Astrocyte (in vitro differentiated cells and primary cell): Measurements from ENCODE around the gene MIEF1. TPM values are rescaled to one million over a fixed set of nuclear protein-coding genes. Genes with fewer than 3 reads are reported as not detected.

ENCODE experiments used
- DNase-seq: peaks from one replicate; pipeline ENCODE4 v3.0.0-alpha.2; 2010; ENCODE audit warnings: low read depth
- FAIRE-seq: peaks from 2 replicates; lab custom pipeline; 2011; peaks lifted over from hg19 to GRCh38; lab: Jason Lieb, UNC
- H2AFZ ChIP-seq: 2 replicates; pipeline ENCODE4 v1.6.0; 2012; ENCODE audit warnings: low read depth, low read length, inconsistent platforms
- H3K27ac ChIP-seq: 2 replicates; pipeline ENCODE4 v1.5.1; 2011; ENCODE audit warnings: low read depth, low read length, inconsistent platforms
- H3K27me3 ChIP-seq: 2 replicates; pipeline ENCODE4 v1.6.0; 2011; ENCODE audit warnings: low read length, inconsistent platforms; ENCODE audit not compliant: insufficient read depth
- H3K36me3 ChIP-seq: 2 replicates; pipeline ENCODE4 v1.5.1; 2011; ENCODE audit warnings: low read length, inconsistent platforms; ENCODE audit not compliant: insufficient read depth
- H3K4me1 ChIP-seq: 2 replicates; pipeline ENCODE4 v1.5.1; 2011; ENCODE audit warnings: low read length, inconsistent platforms; ENCODE audit not compliant: insufficient read depth
- H3K4me2 ChIP-seq: 2 replicates; pipeline ENCODE4 v1.6.0; 2012; ENCODE audit warnings: low read length, inconsistent platforms
- H3K4me3 ChIP-seq: 2 replicates; pipeline ENCODE4 v1.5.1; 2011; ENCODE audit warnings: low read depth, mild to moderate bottlenecking, low read length, inconsistent platforms; ENCODE audit not compliant: insufficient read depth
- H3K79me2 ChIP-seq: 2 replicates; pipeline ENCODE4 v1.6.0; 2012; ENCODE audit warnings: mild to moderate bottlenecking, low read length, inconsistent platforms; ENCODE audit not compliant: insufficient read depth
- H3K9ac ChIP-seq: 2 replicates; pipeline ENCODE4 v1.6.0; 2012; ENCODE audit warnings: mild to moderate bottlenecking, low read length, inconsistent platforms
- H3K9me3 ChIP-seq: 2 replicates; pipeline ENCODE4 v1.5.1; 2012; ENCODE audit warnings: low read depth, mild to moderate bottlenecking, low read length, inconsistent platforms; ENCODE audit not compliant: insufficient read depth
- H4K20me1 ChIP-seq: 2 replicates; pipeline ENCODE4 v1.6.0; 2012; ENCODE audit warnings: low read length, inconsistent platforms; ENCODE audit not compliant: insufficient read depth
- H3K27ac Mint-ChIP-seq: one replicate; pipeline ENCODE4 v1.8.0; 2021; ENCODE audit warnings: mild to moderate bottlenecking, mixed read lengths; ENCODE audit not compliant: unreplicated experiment
- H3K27me3 Mint-ChIP-seq: one replicate; pipeline ENCODE4 v1.8.0; 2021; ENCODE audit warnings: low read depth, mixed read lengths; ENCODE audit not compliant: unreplicated experiment
- H3K36me3 Mint-ChIP-seq: one replicate; pipeline ENCODE4 v1.8.0; 2021; ENCODE audit warnings: low read depth, mixed read lengths; ENCODE audit not compliant: unreplicated experiment
- H3K4me1 Mint-ChIP-seq: one replicate; pipeline ENCODE4 v1.8.0; 2021; ENCODE audit warnings: low read depth, mixed read lengths; ENCODE audit not compliant: unreplicated experiment
- H3K4me3 Mint-ChIP-seq: one replicate; pipeline ENCODE4 v1.8.0; 2021; ENCODE audit warnings: mild to moderate bottlenecking, moderate library complexity, mixed read lengths; ENCODE audit not compliant: unreplicated experiment
- H3K9me3 Mint-ChIP-seq: one replicate; pipeline ENCODE4 v1.8.0; 2021; ENCODE audit warnings: mild to moderate bottlenecking, mixed read lengths; ENCODE audit not compliant: unreplicated experiment
- CTCF ChIP-seq: IDR thresholded peaks from 2 replicates; pipeline ENCODE4 v1.5.1; 2011; ENCODE audit warnings: low read depth, mild to moderate bottlenecking, inconsistent platforms, low read length, moderate library complexity; ENCODE audit not compliant: insufficient read depth
- EZH2 ChIP-seq: IDR thresholded peaks from 2 replicates; pipeline ENCODE4 v1.6.1; 2012; ENCODE audit warnings: mild to moderate bottlenecking, low read length, inconsistent platforms; ENCODE audit not compliant: insufficient read depth
- total RNA-seq: library from RNA; stranded (reverse); gene quantifications from 2 replicates; pipeline ENCODE4 v1.2.1, GENCODE V29; 2021

MIEF1 gene
- total RNA-seq, 1 donor from 2014 or later, result 35.6 TPM

- H3K27me3 Mint-ChIP-seq, result peaks cover 10% of the 10 kb centered on the region
- no peak for FAIRE-seq
- Histone ChIP-seq H3K79me2 (peaks cover 16% of the 10 kb centered on the region), H3K9me3 (no peaks in the 10 kb centered on the region), H3K4me2 (no peak overlapping the region), H3K27ac (no peak overlapping the region), H2AFZ (no peak overlapping the region), H3K36me3 (no peaks in the 10 kb centered on the region), H4K20me1 (peaks cover 12% of the 10 kb centered on the region), H3K27me3 (no peaks in the 10 kb centered on the region), H3K4me3 (no peak overlapping the region), H3K4me1 (peaks cover 18% of the 10 kb centered on the region), H3K9ac (no peak overlapping the region)
- no peak overlapping the region for H3K27ac Mint-ChIP-seq
- H3K4me3 Mint-ChIP-seq, result no peak overlapping the region
- H3K36me3 Mint-ChIP-seq, result no peaks in the 10 kb centered on the region
- H3K9me3 Mint-ChIP-seq, result no peaks in the 10 kb centered on the region
- no peak for DNase-seq
- TF ChIP-seq EZH2 (no peak), CTCF (no peak)
- H3K4me1 Mint-ChIP-seq, result peaks cover 8% of the 10 kb centered on the region
These were observed 33.9 kb downstream of the MIEF1 start for GRCh38 chr22:39535831-39536449.

DNA sequence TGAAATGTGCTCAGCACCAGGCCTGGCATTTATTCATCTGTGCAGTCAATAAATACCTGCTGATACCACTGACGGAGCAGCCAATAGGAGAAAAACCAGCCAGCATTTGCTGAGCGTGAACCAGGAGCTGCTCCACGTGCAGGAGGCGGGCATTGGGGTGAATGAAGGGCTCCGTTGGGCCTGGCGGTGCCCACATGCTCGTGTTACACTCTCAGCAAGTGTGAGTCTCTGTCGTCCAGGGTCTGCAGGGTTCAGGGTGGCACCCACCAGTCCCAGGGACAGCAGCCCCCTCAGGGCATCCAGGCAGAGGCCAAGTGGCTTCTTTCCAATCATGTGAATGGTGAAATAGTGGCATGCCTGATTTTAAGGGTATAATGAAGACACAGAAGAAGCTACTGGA, 34.6 kb downstream of the MIEF1 start:
- Histone ChIP-seq H4K20me1 (peaks cover 4% of the 10 kb centered on the region), H2AFZ (no peak overlapping the region), H3K4me1 (peaks cover 11% of the 10 kb centered on the region), H3K4me3 (no peak overlapping the region), H3K9me3 (no peaks in the 10 kb centered on the region), H3K27ac (no peak overlapping the region), H3K27me3 (no peaks in the 10 kb centered on the region), H3K9ac (no peak overlapping the region), H3K79me2 (peaks cover 9% of the 10 kb centered on the region), H3K36me3 (no peaks in the 10 kb centered on the region), H3K4me2 (no peak overlapping the region)
- no peak for TF ChIP-seq CTCF
- no peak for TF ChIP-seq EZH2
- Mint-ChIP-seq H3K36me3 (no peaks in the 10 kb centered on the region), H3K4me1 (peaks cover 4% of the 10 kb centered on the region), H3K4me3 (no peak overlapping the region), H3K27me3 (peaks cover 10% of the 10 kb centered on the region), H3K27ac (no peak overlapping the region), H3K9me3 (no peaks in the 10 kb centered on the region)
- DNase-seq, result no peak
- no peak for FAIRE-seq

DNA sequence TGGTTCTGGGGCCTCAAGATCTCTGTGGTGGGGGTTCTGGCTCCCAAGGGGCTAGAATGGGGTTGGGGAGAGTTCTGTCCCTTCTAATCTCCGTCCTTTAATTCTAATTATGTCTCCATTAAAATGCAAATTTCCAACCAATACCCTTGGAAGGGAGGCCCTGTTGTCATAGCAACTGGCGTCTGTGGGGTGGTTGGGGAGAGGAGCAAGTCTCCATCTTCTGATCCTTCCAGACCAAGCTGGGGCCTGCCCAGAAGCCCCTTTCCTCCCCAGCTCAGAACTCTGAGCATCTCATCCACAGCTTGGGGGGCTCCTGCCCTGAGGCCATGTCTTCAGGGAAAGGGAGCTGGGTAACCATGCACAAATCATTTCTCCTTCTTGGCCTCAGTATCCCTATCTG, 35.9 kb downstream of the MIEF1 start:
- no peaks in the 10 kb centered on the region for H3K4me1 Mint-ChIP-seq
- no peaks in the 10 kb centered on the region for H3K9me3 ChIP-seq
- no peaks in the 10 kb centered on the region for H4K20me1 ChIP-seq
- H3K27me3 ChIP-seq, result no peaks in the 10 kb centered on the region
- H3K27ac Mint-ChIP-seq, result no peak overlapping the region
- H3K4me1 ChIP-seq, result peaks cover 7% of the 10 kb centered on the region
- H3K4me2 ChIP-seq, result no peak overlapping the region
- H3K36me3 Mint-ChIP-seq, result peaks cover 1% of the 10 kb centered on the region
- TF ChIP-seq CTCF (no peak), EZH2 (no peak)
- no peak overlapping the region for H3K4me3 ChIP-seq
- FAIRE-seq (no peak), DNase-seq (no peak)
- H3K79me2 ChIP-seq, result no peaks in the 10 kb centered on the region
- no peak overlapping the region for H3K27ac ChIP-seq
- peaks cover 18% of the 10 kb centered on the region for H3K27me3 Mint-ChIP-seq
- H2AFZ ChIP-seq, result no peak overlapping the region
- H3K4me3 Mint-ChIP-seq, result no peak overlapping the region
- H3K9me3 Mint-ChIP-seq, result no peaks in the 10 kb centered on the region
- H3K36me3 ChIP-seq, result no peaks in the 10 kb centered on the region
- H3K9ac ChIP-seq, result no peak overlapping the region
